PC-3 (cell line): ENCODE data around the gene SLC1A2.

Source experiments
- CTCF ChIP-seq: fragments of 300-600 bp; sonication (generic); conservative IDR thresholded peaks from 2 replicates; pipeline ENCODE4 v1.5.1; 2017; ENCODE audit warnings: antibody characterized with exemption, low read depth, mild to moderate bottlenecking, low read length
- EZH2phosphoT487 ChIP-seq: fragments of 300-600 bp; sonication (generic); IDR thresholded peaks from 2 replicates; pipeline ENCODE4 v1.6.1; 2018; ENCODE audit warnings: mild to moderate bottlenecking, antibody characterized with exemption, low read length, borderline replicate concordance

GRCh38 chr11:35348898-35349687 is 70.3 kb downstream of the SLC1A2 start:
- TF ChIP-seq CTCF, result no peak
- TF ChIP-seq EZH2phosphoT487, result no peak
